SJSA1 (cell line): ENCODE data around the gene NUBPL. TPM values are rescaled to one million over a fixed set of nuclear protein-coding genes. Genes with fewer than 3 reads are reported as not detected.
A peak's percentile ranks its signal among the peaks of the same experiment; 100 is the strongest.

ENCODE experiments used
- DNase-seq, 2 experiments: peaks; one replicate each; pipeline ENCODE4 v3.0.0-alpha.2; 2015 to 2020; ENCODE audit warnings: low spot score in 2 of 2, low read depth in 1 of 2
- H3K27ac ChIP-seq: fragments of 250-450 bp; sonication (Bioruptor Pico); 2 replicates; pipeline ENCODE4 v1.5.1; 2020; ENCODE audit warnings: mild to moderate bottlenecking, moderate library complexity
- H3K27me3 ChIP-seq: fragments of 250-450 bp; sonication (Bioruptor Pico); replicated peaks from 2 replicates; pipeline ENCODE4 v1.5.1; 2020; ENCODE audit warnings: mild to moderate bottlenecking, moderate library complexity
- H3K36me3 ChIP-seq: fragments of 250-450 bp; sonication (Bioruptor Pico); 2 replicates; pipeline ENCODE4 v1.5.1; 2020; ENCODE audit warnings: mild to moderate bottlenecking
- H3K4me1 ChIP-seq: fragments of 250-450 bp; sonication (Bioruptor Pico); replicated peaks from 2 replicates; pipeline ENCODE4 v1.6.1; 2021; ENCODE audit warnings: mild to moderate bottlenecking
- H3K4me3 ChIP-seq: fragments of 250-450 bp; sonication (Bioruptor Pico); 2 replicates; pipeline ENCODE4 v1.5.1; 2020; ENCODE audit warnings: mild to moderate bottlenecking
- H3K9me3 ChIP-seq: fragments of 250-450 bp; sonication (Bioruptor Pico); replicated peaks from 2 replicates; pipeline ENCODE4 v1.5.1; 2020; ENCODE audit warnings: mild to moderate bottlenecking
- total RNA-seq: library from RNA; depleted of rRNA; stranded (reverse); fragments of >200 nt; shearing (Covaris generic); gene quantifications from 2 replicates; pipeline ENCODE4 v1.2.3, GENCODE V29; 2014

Gene NUBPL
- total RNA-seq, 1 experiment from 2014 or later, result 9.7 TPM

DNA sequence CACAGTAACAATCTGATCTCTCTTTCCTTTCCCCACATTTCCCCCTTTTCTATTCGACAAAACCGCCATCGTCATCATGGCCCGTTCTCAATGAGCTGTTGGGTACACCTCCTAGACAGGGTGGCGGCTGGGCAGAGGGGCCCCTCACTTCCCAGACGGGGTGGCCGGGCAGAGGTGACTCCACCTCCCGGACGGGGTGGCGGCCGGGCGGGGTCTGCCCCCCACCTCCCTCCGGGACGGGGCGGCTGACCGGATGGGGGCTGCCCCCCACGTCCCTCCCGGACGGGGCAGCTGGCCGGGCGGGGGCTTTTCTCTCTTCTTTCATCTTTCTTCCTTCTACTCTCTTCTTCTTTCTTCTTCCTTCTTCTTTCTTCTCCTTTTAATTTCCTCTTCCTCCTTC is 1.3 kb upstream of the NUBPL start:
- Histone ChIP-seq H3K4me3 (no peak overlapping the region), H3K9me3 (no peaks in the 10 kb centered on the region; the same call in 1 of the 2 replicates), H3K36me3 (peaks cover 3% of the 10 kb centered on the region; the same call in 1 of the 2 replicates), H3K27me3 (0 out of 2 replicates have a peak, but pooled peaks cover 2% of the 10 kb centered on the region), H3K27ac (no peak overlapping the region), H3K4me1 (no peaks in the 10 kb centered on the region; the same call in 1 of the 2 replicates)
- no peak for DNase-seq

DNA sequence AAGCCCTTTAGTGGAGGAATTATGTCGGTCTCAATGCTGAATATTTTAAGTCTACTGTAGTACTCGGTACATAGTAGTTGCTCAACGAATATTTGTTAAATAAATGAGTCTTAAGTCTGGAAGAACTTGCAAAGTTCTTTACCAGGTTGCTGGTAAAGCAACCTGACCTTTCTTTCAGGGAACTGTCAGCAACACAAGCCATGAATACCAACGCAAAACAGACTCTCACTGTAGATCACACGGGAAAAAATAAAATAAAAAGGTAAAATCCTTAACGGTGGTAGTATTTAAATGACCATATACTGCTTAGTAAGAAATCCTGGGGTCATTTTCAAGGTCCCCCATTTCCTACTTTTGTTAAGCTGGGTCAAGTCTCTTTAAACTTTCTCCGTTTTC is 447 bp upstream of the NUBPL start:
- no peaks in the 10 kb centered on the region; the same call in 1 of the 2 replicates for H3K4me1 ChIP-seq
- H3K27ac ChIP-seq, result peak overlapping the region; percentile 80
- no peaks in the 10 kb centered on the region; the same call in 1 of the 2 replicates for H3K9me3 ChIP-seq
- H3K27me3 ChIP-seq, result no peaks in the 10 kb centered on the region
- peak overlapping the region; percentile 78 for H3K4me3 ChIP-seq
- H3K36me3 ChIP-seq, result peaks cover 3% of the 10 kb centered on the region; the same call in 1 of the 2 replicates
- no peak for DNase-seq

GRCh38 chr14:31564194-31564593 is 3.0 kb downstream of the NUBPL start:
- Histone ChIP-seq H3K27ac (no peak overlapping the region), H3K36me3 (peaks cover 3% of the 10 kb centered on the region; the same call in 1 of the 2 replicates), H3K27me3 (no peaks in the 10 kb centered on the region), H3K4me3 (no peak overlapping the region), H3K4me1 (peaks cover 11% of the 10 kb centered on the region), H3K9me3 (no peaks in the 10 kb centered on the region; the same call in 1 of the 2 replicates)
- no peak for DNase-seq

DNA sequence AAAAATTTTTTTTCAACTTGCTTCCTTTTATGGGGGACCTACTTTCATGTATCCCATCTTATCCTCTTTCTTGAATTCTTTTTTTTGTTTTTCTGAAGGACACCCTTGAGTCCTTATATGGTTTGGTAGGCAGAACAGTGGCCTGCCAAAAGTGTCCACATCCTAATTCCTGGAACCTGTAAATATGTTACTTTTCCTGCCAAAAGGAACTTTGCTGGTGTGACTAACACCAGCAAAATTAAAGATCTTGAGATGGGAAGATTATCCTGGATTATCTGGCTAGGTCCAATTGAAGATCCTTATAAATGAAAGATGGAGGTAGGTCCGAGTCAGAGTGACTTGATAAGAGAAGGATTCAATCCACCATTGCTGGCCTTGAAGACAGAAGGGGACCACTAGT is 5.3 kb downstream of the NUBPL start:
- Histone ChIP-seq H3K9me3 (no peaks in the 10 kb centered on the region; the same call in 1 of the 2 replicates), H3K4me1 (peaks cover 11% of the 10 kb centered on the region), H3K27ac (no peak overlapping the region), H3K4me3 (no peak overlapping the region), H3K36me3 (peaks cover 1% of the 10 kb centered on the region; the same call in 1 of the 2 replicates), H3K27me3 (no peaks in the 10 kb centered on the region)
- DNase-seq, result no peak

GRCh38 chr14:31567655-31568054 is 6.5 kb downstream of the NUBPL start:
- Histone ChIP-seq H3K4me1 (peaks cover 11% of the 10 kb centered on the region), H3K27me3 (no peaks in the 10 kb centered on the region), H3K27ac (peak overlapping the region; percentile 38; the same call in 1 of the 2 replicates), H3K9me3 (no peaks in the 10 kb centered on the region), H3K36me3 (no peaks in the 10 kb centered on the region), H3K4me3 (no peak overlapping the region)
- no peak for DNase-seq

GRCh38 chr14:31568161-31568560 is 7.0 kb downstream of the NUBPL start:
- Histone ChIP-seq H3K27ac (peak overlapping the region; percentile 38; the same call in 1 of the 2 replicates), H3K9me3 (no peaks in the 10 kb centered on the region), H3K4me1 (peaks cover 11% of the 10 kb centered on the region), H3K27me3 (no peaks in the 10 kb centered on the region), H3K4me3 (no peak overlapping the region), H3K36me3 (no peaks in the 10 kb centered on the region)
- DNase-seq, result no peak

- Histone ChIP-seq H3K4me3 (no peak overlapping the region), H3K4me1 (peaks cover 11% of the 10 kb centered on the region), H3K27me3 (no peaks in the 10 kb centered on the region), H3K27ac (0 out of 2 replicates have a peak overlapping the region, but pooled peaks have one; percentile 38), H3K9me3 (no peaks in the 10 kb centered on the region), H3K36me3 (no peaks in the 10 kb centered on the region)
- DNase-seq, result no peak
Measured at GRCh38 chr14:31568671-31569070, 7.5 kb downstream of the NUBPL start.

GRCh38 chr14:31572955-31573354 is 11.8 kb downstream of the NUBPL start:
- H3K4me3 ChIP-seq, result no peak overlapping the region
- H3K27me3 ChIP-seq, result no peaks in the 10 kb centered on the region
- no peak overlapping the region for H3K27ac ChIP-seq
- peaks cover 7% of the 10 kb centered on the region for H3K4me1 ChIP-seq
- no peak for DNase-seq
- H3K36me3 ChIP-seq, result no peaks in the 10 kb centered on the region
- H3K9me3 ChIP-seq, result no peaks in the 10 kb centered on the region

GRCh38 chr14:31576949-31577348 is 15.7 kb downstream of the NUBPL start:
- Histone ChIP-seq H3K4me1 (no peaks in the 10 kb centered on the region), H3K27ac (no peak overlapping the region), H3K4me3 (no peak overlapping the region), H3K27me3 (no peaks in the 10 kb centered on the region), H3K36me3 (no peaks in the 10 kb centered on the region), H3K9me3 (no peaks in the 10 kb centered on the region)
- no peak for DNase-seq

GRCh38 chr14:31578266-31578665 is 17.1 kb downstream of the NUBPL start:
- H3K9me3 ChIP-seq, result no peaks in the 10 kb centered on the region
- H3K27me3 ChIP-seq, result no peaks in the 10 kb centered on the region
- H3K36me3 ChIP-seq, result no peaks in the 10 kb centered on the region
- H3K27ac ChIP-seq, result no peak overlapping the region
- DNase-seq, result no peak
- no peaks in the 10 kb centered on the region for H3K4me1 ChIP-seq
- no peak overlapping the region for H3K4me3 ChIP-seq

DNA sequence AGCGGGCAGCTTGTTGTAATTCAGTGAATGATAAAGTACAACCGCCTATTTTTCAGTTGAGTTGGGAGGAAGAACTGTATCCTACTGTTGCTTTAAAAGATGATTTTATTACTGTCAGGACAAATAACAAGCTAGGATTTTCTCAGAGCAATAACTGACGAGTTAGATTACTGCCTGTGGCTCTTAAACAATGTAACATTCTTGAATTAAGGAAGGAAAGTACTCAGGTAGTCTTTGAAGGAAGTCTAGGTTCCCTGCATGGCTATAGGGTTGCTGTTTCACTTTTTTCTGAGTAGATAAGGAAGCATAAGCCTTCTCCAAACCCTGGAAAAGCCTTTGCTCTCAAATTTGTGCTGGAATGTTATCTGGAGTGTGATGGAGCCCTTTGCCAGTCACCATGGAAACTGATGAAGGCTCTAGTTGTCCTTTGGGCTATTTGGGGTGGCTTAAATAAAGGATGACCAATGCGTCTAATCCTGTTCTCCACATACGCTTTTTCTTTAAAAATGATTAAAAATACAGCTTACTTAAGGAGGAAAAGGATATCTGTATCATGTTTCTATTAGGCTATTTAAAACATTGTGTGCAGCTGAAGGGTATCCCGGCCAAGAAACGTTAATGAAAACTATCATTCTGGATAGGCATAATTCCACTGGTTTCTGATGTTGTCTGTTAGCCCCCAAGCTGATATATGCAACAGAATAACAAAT is 17.7 kb downstream of the NUBPL start:
- Histone ChIP-seq H3K36me3 (no peaks in the 10 kb centered on the region), H3K4me1 (no peaks in the 10 kb centered on the region), H3K9me3 (no peaks in the 10 kb centered on the region), H3K4me3 (no peak overlapping the region), H3K27me3 (no peaks in the 10 kb centered on the region), H3K27ac (no peak overlapping the region)
- no peak for DNase-seq

GRCh38 chr14:31580234-31580633 is 19.0 kb downstream of the NUBPL start:
- DNase-seq, result no peak
- Histone ChIP-seq H3K4me1 (no peaks in the 10 kb centered on the region), H3K27ac (no peak overlapping the region), H3K9me3 (no peaks in the 10 kb centered on the region), H3K36me3 (no peaks in the 10 kb centered on the region), H3K4me3 (no peak overlapping the region), H3K27me3 (no peaks in the 10 kb centered on the region)

DNA sequence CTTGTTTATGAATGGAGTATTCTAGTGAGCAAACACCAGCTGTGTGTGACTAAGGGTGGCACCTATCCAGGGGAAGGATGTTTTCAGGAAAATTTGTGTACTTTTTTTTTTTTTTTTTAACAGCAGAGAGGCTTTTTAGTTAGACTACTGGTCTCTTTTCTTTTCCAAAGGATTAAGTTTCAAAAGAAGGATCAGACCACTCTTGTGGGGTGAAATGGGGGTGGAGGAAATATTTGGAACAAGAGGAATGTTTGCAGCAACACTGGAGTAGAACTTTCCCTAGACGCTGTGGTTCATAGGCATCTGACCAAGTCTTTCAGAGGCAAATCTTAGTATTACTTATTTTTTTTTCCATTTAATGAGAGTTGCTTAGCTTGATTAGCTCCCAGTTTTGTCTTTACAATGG is 21.1 kb downstream of the NUBPL start:
- no peaks in the 10 kb centered on the region for H3K9me3 ChIP-seq
- H3K4me1 ChIP-seq, result no peaks in the 10 kb centered on the region
- no peak overlapping the region for H3K27ac ChIP-seq
- H3K36me3 ChIP-seq, result no peaks in the 10 kb centered on the region
- no peak overlapping the region for H3K4me3 ChIP-seq
- no peaks in the 10 kb centered on the region for H3K27me3 ChIP-seq
- no peak for DNase-seq

DNA sequence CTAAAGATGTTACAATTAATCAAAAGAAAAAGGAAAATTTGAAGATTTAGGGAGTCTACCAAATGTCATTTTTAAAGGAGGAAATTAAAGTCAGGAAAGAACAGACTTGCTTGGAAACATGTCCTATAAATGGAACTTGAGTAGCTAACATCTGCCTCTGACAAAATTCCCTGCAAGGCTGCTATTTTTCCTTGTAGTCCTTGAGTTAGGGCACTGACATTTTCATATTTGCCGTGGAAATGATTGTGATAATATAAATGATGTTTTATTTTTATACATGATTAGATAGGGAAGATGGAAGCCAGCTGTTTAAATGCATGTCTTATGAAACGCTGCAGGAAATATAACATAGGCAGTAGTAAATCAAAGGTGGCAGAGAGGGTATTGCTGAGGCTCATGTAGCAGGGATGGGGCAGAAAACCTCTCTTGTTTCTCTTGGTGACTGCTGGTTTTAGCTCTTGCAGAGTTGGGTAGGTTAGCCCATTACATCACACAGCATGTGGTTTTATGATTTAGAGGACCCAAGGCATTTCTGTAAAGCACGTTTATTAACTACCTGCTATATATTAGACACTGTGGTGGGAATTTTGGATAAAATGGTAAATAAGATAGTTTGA is 21.7 kb downstream of the NUBPL start:
- no peak overlapping the region for H3K27ac ChIP-seq
- no peak for DNase-seq
- H3K36me3 ChIP-seq, result no peaks in the 10 kb centered on the region

More for the DNA sequence above, 21.7 kb downstream of the NUBPL start:
- Histone ChIP-seq H3K27me3 (no peaks in the 10 kb centered on the region), H3K4me1 (no peaks in the 10 kb centered on the region), H3K4me3 (no peak overlapping the region), H3K9me3 (no peaks in the 10 kb centered on the region)
